Mucosa of rectum (tissue), 2 donors: Measurements from ENCODE around the gene SMYD4.
"Not testable (repeated sequence)": the region's sequence is repeated elsewhere in the genome, so short reads cannot be mapped to it uniquely, and the experiment has no call there.

ENCODE experiments used
- H3K27ac ChIP-seq, 2 donors: one replicate each; pipeline ENCODE4 v1.7.0; 2013; ENCODE audit warnings: inconsistent platforms in 2 of 2, low read depth in 2 of 2, low read length in 2 of 2
- H3K27me3 ChIP-seq, 2 donors: one replicate each; pipeline ENCODE4 v1.7.0; 2013; ENCODE audit warnings: low read length in 2 of 2; ENCODE audit not compliant: control insufficient read depth in 2 of 2, insufficient read depth in 2 of 2
- H3K36me3 ChIP-seq, 2 donors: one replicate each; pipeline ENCODE4 v1.7.0; 2013; ENCODE audit warnings: low read length in 2 of 2; ENCODE audit not compliant: control insufficient read depth in 2 of 2, insufficient read depth in 2 of 2
- H3K4me1 ChIP-seq, 2 donors: one replicate each; pipeline ENCODE4 v1.7.0; 2013; ENCODE audit warnings: low read length in 2 of 2, mild to moderate bottlenecking in 1 of 2; ENCODE audit not compliant: control insufficient read depth in 2 of 2, insufficient read depth in 2 of 2
- H3K4me3 ChIP-seq, 2 donors: one replicate each; pipeline ENCODE4 v1.7.0; 2013; ENCODE audit warnings: low read length in 2 of 2
- H3K9ac ChIP-seq, 2 donors: one replicate each; pipeline ENCODE4 v1.7.0; 2013; ENCODE audit warnings: low read length in 2 of 2, low read depth in 1 of 2, mild to moderate bottlenecking in 1 of 2
- H3K9me3 ChIP-seq, 2 donors: one replicate each; pipeline ENCODE4 v1.7.0; 2013; ENCODE audit warnings: low read length in 2 of 2; ENCODE audit not compliant: control insufficient read depth in 2 of 2
- donor health status: healthy.
- donor health status: Normal muscosa, but diverticular disease.

SMYD4 gene

GRCh38 chr17:1865252-1866037 is 35.7 kb upstream of the SMYD4 start:
- Histone ChIP-seq H3K27ac (no peak overlapping the region), H3K4me1 (no peaks in the 10 kb centered on the region), H3K9me3 (no peaks in the 10 kb centered on the region), H3K27me3 (no peaks in the 10 kb centered on the region), H3K36me3 (peaks cover 3 to 5% of the 10 kb centered on the region in 2 donors), H3K4me3 (no peak overlapping the region), H3K9ac (no peak overlapping the region)

GRCh38 chr17:1861391-1862010 is 31.8 kb upstream of the SMYD4 start:
- no peaks in the 10 kb centered on the region for H3K36me3 ChIP-seq
- H3K27me3 ChIP-seq, result no peaks in the 10 kb centered on the region
- H3K9me3 ChIP-seq, result no peaks in the 10 kb centered on the region
- H3K9ac ChIP-seq, result no peak overlapping the region
- H3K27ac ChIP-seq, result no peak overlapping the region
- H3K4me1 ChIP-seq, result no peaks in the 10 kb centered on the region
- no peak overlapping the region for H3K4me3 ChIP-seq

GRCh38 chr17:1860978-1861377 is 31.3 kb upstream of the SMYD4 start:
- no peak overlapping the region for H3K9ac ChIP-seq
- no peak overlapping the region for H3K4me3 ChIP-seq
- no peak overlapping the region for H3K27ac ChIP-seq
- no peaks in the 10 kb centered on the region for H3K4me1 ChIP-seq
- H3K36me3 ChIP-seq, result no peaks in the 10 kb centered on the region
- H3K9me3 ChIP-seq, result no peaks in the 10 kb centered on the region
- H3K27me3 ChIP-seq, result no peaks in the 10 kb centered on the region

GRCh38 chr17:1856462-1856861 is 26.8 kb upstream of the SMYD4 start:
- peaks cover 13 to 14% of the 10 kb centered on the region in 2 donors for H3K36me3 ChIP-seq
- not testable (repeated sequence) for H3K27me3 ChIP-seq, H3K4me1 ChIP-seq

GRCh38 chr17:1853698-1854097 is 24.0 kb upstream of the SMYD4 start:
- H3K9ac ChIP-seq, result no peak overlapping the region
- H3K36me3 ChIP-seq, result peaks cover 21 to 27% of the 10 kb centered on the region in 2 donors
- H3K27me3 ChIP-seq, result no peaks in the 10 kb centered on the region
- no peak overlapping the region for H3K27ac ChIP-seq
- H3K4me1 ChIP-seq, result no peaks in the 10 kb centered on the region
- no peaks in the 10 kb centered on the region for H3K9me3 ChIP-seq
- H3K4me3 ChIP-seq, result no peak overlapping the region

More at GRCh38 chr17:1856462-1856861, 26.8 kb upstream of the SMYD4 start:
- H3K9me3 ChIP-seq, H3K27ac ChIP-seq, H3K9ac ChIP-seq, H3K4me3 ChIP-seq: not testable (repeated sequence)

- H3K9me3 ChIP-seq, result no peaks in the 10 kb centered on the region
- H3K4me3 ChIP-seq, result no peak overlapping the region
- peaks cover 21 to 29% of the 10 kb centered on the region in 2 donors for H3K36me3 ChIP-seq
- H3K4me1 ChIP-seq, result no peaks in the 10 kb centered on the region
- H3K27ac ChIP-seq, result no peak overlapping the region
- no peaks in the 10 kb centered on the region for H3K27me3 ChIP-seq
- H3K9ac ChIP-seq, result no peak overlapping the region
Observed at GRCh38 chr17:1852327-1852726, 22.6 kb upstream of the SMYD4 start.

- Histone ChIP-seq H3K27ac (no peak overlapping the region), H3K9me3 (no peaks in the 10 kb centered on the region), H3K4me3 (no peak overlapping the region), H3K4me1 (no peaks in the 10 kb centered on the region), H3K27me3 (no peaks in the 10 kb centered on the region), H3K36me3 (peaks cover 31 to 49% of the 10 kb centered on the region in 2 donors), H3K9ac (no peak overlapping the region)
Observed at GRCh38 chr17:1847191-1847590, 17.5 kb upstream of the SMYD4 start.

- H3K4me3 ChIP-seq, result no peak overlapping the region
- no peaks in the 10 kb centered on the region for H3K27me3 ChIP-seq
- H3K36me3 ChIP-seq, result peaks cover 21 to 38% of the 10 kb centered on the region in 2 donors
- H3K27ac ChIP-seq, result no peak overlapping the region
- no peaks in the 10 kb centered on the region for H3K4me1 ChIP-seq
- H3K9me3 ChIP-seq, result no peaks in the 10 kb centered on the region
- H3K9ac ChIP-seq, result no peak overlapping the region
Observed at GRCh38 chr17:1843947-1844346, 14.2 kb upstream of the SMYD4 start.

- no peaks in the 10 kb centered on the region for H3K9me3 ChIP-seq
Observed at GRCh38 chr17:1839516-1839915, 9.8 kb upstream of the SMYD4 start.

GRCh38 chr17:1834380-1835149 is 4.9 kb upstream of the SMYD4 start:
- H3K9me3 ChIP-seq, result no peaks in the 10 kb centered on the region
- no peak overlapping the region for H3K9ac ChIP-seq
- no peak overlapping the region for H3K27ac ChIP-seq
- H3K4me1 ChIP-seq, result peaks cover 2 to 5% of the 10 kb centered on the region in 2 donors
- no peak overlapping the region for H3K4me3 ChIP-seq
- peaks cover 0 to 3% of the 10 kb centered on the region in 2 donors for H3K36me3 ChIP-seq
- H3K27me3 ChIP-seq, result no peaks in the 10 kb centered on the region

More at GRCh38 chr17:1839516-1839915, 9.8 kb upstream of the SMYD4 start:
- Histone ChIP-seq H3K4me1 (no peaks in the 10 kb centered on the region), H3K27ac (no peak overlapping the region), H3K27me3 (no peaks in the 10 kb centered on the region), H3K9ac (no peak overlapping the region), H3K4me3 (no peak overlapping the region), H3K36me3 (peaks cover 13 to 17% of the 10 kb centered on the region in 2 donors)
